ENCODE measurements around the gene MYOM1.
"Not testable (repeated sequence)": the region's sequence is repeated elsewhere in the genome, so short reads cannot be mapped to it uniquely, and the experiment has no call there.

MYOM1 gene

GRCh38 chr18:3248658-3249359, 29.0 kb upstream of the MYOM1 start:
- DNase-seq: no peak

DNA sequence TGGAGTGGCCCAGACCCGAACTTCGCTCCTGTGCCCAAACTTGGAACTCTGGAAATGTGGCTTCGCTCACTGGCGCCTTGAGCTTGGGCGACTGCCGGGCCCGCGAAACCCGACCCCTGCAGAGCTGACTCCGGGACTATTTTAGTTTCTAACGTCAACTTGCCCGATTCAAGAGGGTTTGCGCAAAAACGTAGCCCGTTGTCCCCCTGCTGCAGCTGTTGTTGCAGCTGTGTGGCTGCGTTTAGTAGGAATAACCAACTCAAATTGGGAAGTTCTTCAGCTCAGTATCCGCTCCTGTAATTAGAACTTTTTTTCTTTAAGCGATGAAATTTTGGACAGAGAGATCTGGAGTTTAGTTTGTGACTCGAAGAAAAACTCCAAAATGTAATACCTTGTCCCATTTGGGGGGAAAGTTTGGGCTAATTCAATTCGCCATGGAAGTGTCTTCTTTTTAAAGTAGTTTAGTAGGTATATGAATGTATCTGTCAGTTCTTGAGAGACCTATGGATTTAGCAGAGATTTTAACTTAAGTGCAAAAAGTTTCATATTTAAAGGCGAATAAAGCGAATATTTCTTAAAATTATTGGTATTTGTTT, 28.4 kb upstream of the MYOM1 start:
- DNase-seq: peak; percentile 78

GRCh38 chr18:3247240-3248061, 27.7 kb upstream of the MYOM1 start, which contains the start of gene MYL12A:
Gene MYL12A, plus strand, starts transcription at chr18:3247801. Its CDS starts 5,447 bp downstream, at chr18:3253248.
- DNase-seq: peak; percentile 97

- DNase-seq: peak; percentile 66
Measured at GRCh38 chr18:3246635-3247239, 27.0 kb upstream of the MYOM1 start.

- DNase-seq: peak; percentile 91
Measured at GRCh38 chr18:3245853-3246634, 26.3 kb upstream of the MYOM1 start.

GRCh38 chr18:3245185-3245564, 25.4 kb upstream of the MYOM1 start:
- no peak for DNase-seq

- no peak for DNase-seq
Measured at GRCh38 chr18:3238742-3239141, 19.0 kb upstream of the MYOM1 start.

DNA sequence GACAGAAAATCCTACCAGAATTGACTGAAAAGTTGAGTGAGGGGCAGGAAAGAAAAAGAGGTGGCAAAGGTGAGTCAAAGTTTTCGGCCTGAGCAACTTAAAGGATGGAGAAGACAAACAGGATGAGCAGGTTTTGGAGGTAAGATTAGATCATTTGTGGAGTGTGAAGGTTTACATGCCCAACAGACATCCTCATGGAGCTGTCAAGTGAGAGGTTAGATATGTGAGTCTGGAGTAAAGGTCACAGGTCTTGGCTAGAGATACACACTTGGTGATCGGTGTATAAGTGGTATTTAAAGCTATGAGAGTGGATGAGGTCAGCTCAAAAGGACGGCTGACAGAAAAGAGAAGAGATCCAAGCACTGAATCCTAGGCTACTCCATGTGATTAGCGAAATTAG, 16.7 kb upstream of the MYOM1 start:
- no peak for DNase-seq

GRCh38 chr18:3235846-3236245, 16.1 kb upstream of the MYOM1 start:
- DNase-seq: no peak

GRCh38 chr18:3234457-3234856, 14.7 kb upstream of the MYOM1 start:
- no peak for DNase-seq

GRCh38 chr18:3233433-3234168, 13.8 kb upstream of the MYOM1 start:
- no peak for DNase-seq

GRCh38 chr18:3233004-3233403, 13.2 kb upstream of the MYOM1 start:
- no peak for DNase-seq

GRCh38 chr18:3230401-3231334, 10.9 kb upstream of the MYOM1 start:
- DNase-seq: no peak

- DNase-seq: no peak
Measured at GRCh38 chr18:3226048-3226447, 6.3 kb upstream of the MYOM1 start.

GRCh38 chr18:3225588-3225987, 5.8 kb upstream of the MYOM1 start:
- DNase-seq: no peak

DNA sequence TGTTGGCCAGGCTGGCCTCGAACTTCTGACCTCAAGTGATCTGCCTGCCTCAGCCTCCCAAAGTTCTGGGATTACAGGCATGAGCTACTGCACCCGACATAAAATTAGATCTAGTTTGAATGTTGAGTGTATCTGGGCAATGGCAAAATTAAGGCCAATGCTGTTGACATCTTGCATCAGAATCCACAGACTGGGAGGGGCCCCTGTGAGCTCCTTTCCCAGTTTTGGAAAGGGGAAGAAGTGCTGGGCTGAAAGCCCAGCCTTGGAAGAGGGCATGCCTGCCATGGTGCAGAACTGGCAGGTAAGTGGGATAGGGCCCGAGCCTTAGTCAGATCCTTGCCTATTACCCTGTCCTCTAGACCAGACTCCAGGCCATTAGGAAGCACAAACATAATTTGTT, 4.5 kb upstream of the MYOM1 start:
- DNase-seq: no peak

- DNase-seq: no peak
Measured at GRCh38 chr18:3223356-3223755, 3.6 kb upstream of the MYOM1 start.

DNA sequence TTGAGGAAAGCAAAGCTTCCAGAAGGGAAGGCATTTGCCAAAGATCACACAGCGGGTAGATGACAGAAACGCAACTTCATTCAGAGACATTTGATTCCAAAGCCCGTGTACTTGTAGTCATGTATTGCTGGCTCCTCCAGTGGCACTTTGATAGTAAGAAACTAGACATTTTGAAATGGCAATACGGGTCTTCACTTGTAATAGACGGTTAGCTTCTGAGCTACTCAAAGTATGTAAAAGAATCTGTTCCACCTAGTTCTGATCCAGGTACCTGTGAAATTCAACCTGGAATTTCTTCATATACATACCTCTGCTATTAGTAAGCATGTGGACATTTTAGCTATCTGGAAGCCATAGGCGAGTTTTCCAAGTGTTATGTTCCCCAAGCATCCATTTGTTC, 1.7 kb upstream of the MYOM1 start:
- no peak for DNase-seq

GRCh38 chr18:3220868-3221267, 1.1 kb upstream of the MYOM1 start:
- DNase-seq: not testable (repeated sequence)

- no peak for DNase-seq
Measured at GRCh38 chr18:3219241-3219630, 532 bp downstream of the MYOM1 start.

GRCh38 chr18:3218819-3219218, 949 bp downstream of the MYOM1 start:
- no peak for DNase-seq

Data from right forelimb (tissue), 1 donor.